Measurements from ENCODE around the gene A4GALT. TPM values are rescaled to one million over a fixed set of nuclear protein-coding genes. Genes with fewer than 3 reads are reported as not detected.

A4GALT gene
- total RNA-seq, 2 experiments from 2014 or later = not detected

DNA sequence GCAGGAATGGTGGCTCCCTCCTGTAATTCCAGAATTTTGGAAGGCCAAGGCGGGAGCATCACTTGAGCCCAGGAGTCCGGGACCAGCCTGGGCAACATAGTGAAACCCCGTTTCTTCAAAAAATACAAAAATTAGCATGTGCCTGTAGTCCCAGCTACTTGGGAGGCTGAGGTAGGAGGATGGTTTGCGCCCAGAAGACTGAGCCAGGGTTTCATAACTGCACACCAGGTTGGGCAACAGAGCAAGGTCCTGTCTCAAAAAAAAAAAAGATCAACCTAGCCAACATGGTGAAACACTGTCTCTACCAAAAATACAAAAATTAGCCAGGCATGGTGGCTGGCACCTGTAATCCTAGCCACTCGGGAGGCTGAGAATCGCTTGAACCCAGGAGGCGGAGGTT, 6.4 kb downstream of the A4GALT start:
- ChIA-PET CTCF (no interaction called here), POLR2A (no interaction called here)
- Histone ChIP-seq H3K4me1 (ENCODE audit: insufficient read depth, low read length) (no peaks in the 10 kb centered on the region), H3K4me3 (ENCODE audit: low read length) (no peak overlapping the region), H3K9me3 (ENCODE audit: control insufficient read depth in 1 of 2, insufficient read depth in 1 of 2, low read length in 2 of 2) (peaks cover 7 to 10% of the 10 kb centered on the region in 2 experiments), H3K36me3 (ENCODE audit: insufficient read depth, low read length) (no peaks in the 10 kb centered on the region), H3K27ac (ENCODE audit: low read depth in 1 of 2, low read length in 2 of 2) (no peak overlapping the region), H3K27me3 (ENCODE audit: control insufficient read depth in 1 of 2, insufficient read depth in 2 of 2, low read length in 2 of 2) (peaks cover 19 to 32% of the 10 kb centered on the region in 2 experiments)
- Mint-ChIP-seq H3K36me3 (ENCODE audit: low read depth) (no peaks in the 10 kb centered on the region), H3K4me3 (no peak overlapping the region), H3K4me1 (ENCODE audit: low read depth) (peaks cover 4% of the 10 kb centered on the region), H3K9me3 (peaks cover 2% of the 10 kb centered on the region), H3K27me3 (peaks cover 73% of the 10 kb centered on the region), H3K27ac (no peak overlapping the region)
- TF ChIP-seq CTCF (IDR thresholded peaks at IDR 0.05) = no peak
- DNase-seq = no peak
- no peak for ATAC-seq (ENCODE audit: poor library complexity)
- intact Hi-C loops (cut with DNase I, micrococcal nuclease) = no loop called here

- H3K9me3 Mint-ChIP-seq = peaks cover 2% of the 10 kb centered on the region
- ChIA-PET CTCF (no interaction called here), POLR2A (no interaction called here)
- Histone ChIP-seq H3K4me3 (ENCODE audit: low read length) (no peak overlapping the region), H3K27ac (ENCODE audit: low read depth in 1 of 2, low read length in 2 of 2) (no peak overlapping the region), H3K36me3 (ENCODE audit: insufficient read depth, low read length) (no peaks in the 10 kb centered on the region), H3K27me3 (ENCODE audit: control insufficient read depth in 1 of 2, insufficient read depth in 2 of 2, low read length in 2 of 2) (peaks cover 7 to 16% of the 10 kb centered on the region in 2 experiments), H3K4me1 (ENCODE audit: insufficient read depth, low read length) (no peaks in the 10 kb centered on the region), H3K9me3 (ENCODE audit: control insufficient read depth in 1 of 2, insufficient read depth in 1 of 2, low read length in 2 of 2) (peaks cover 10 to 15% of the 10 kb centered on the region in 2 experiments)
- no peaks in the 10 kb centered on the region for H3K4me1 Mint-ChIP-seq (ENCODE audit: low read depth)
- DNase-seq = no peak
- no peak overlapping the region for H3K27ac Mint-ChIP-seq
- intact Hi-C loops (cut with DNase I, micrococcal nuclease) = no loop called here
- H3K4me3 Mint-ChIP-seq = no peak overlapping the region
- no peak for TF ChIP-seq CTCF (IDR thresholded peaks at IDR 0.05)
- H3K27me3 Mint-ChIP-seq = peaks cover 55% of the 10 kb centered on the region
- ATAC-seq (ENCODE audit: poor library complexity) = no peak
- no peaks in the 10 kb centered on the region for H3K36me3 Mint-ChIP-seq (ENCODE audit: low read depth)
These were observed 8.5 kb downstream of the A4GALT start for GRCh38 chr22:42711895-42712837.

GRCh38 chr22:42711281-42711731, 9.4 kb downstream of the A4GALT start:
- peaks cover 4 to 8% of the 10 kb centered on the region in 2 experiments for H3K27me3 ChIP-seq (ENCODE audit: control insufficient read depth in 1 of 2, insufficient read depth in 2 of 2, low read length in 2 of 2)
- peaks cover 46% of the 10 kb centered on the region for H3K27me3 Mint-ChIP-seq
- intact Hi-C loops (cut with DNase I, micrococcal nuclease) = no loop called here
- TF ChIP-seq CTCF (IDR thresholded peaks at IDR 0.05) = no peak
- H3K9me3 Mint-ChIP-seq = peaks cover 2% of the 10 kb centered on the region
- H3K4me1 ChIP-seq (ENCODE audit: insufficient read depth, low read length) = no peaks in the 10 kb centered on the region
- peaks cover 10 to 15% of the 10 kb centered on the region in 2 experiments for H3K9me3 ChIP-seq (ENCODE audit: control insufficient read depth in 1 of 2, insufficient read depth in 1 of 2, low read length in 2 of 2)
- ATAC-seq (ENCODE audit: poor library complexity) (no peak), DNase-seq (no peak)
- no peak overlapping the region for H3K4me3 ChIP-seq (ENCODE audit: low read length)
- no peak overlapping the region for H3K27ac ChIP-seq (ENCODE audit: low read depth in 1 of 2, low read length in 2 of 2)
- CTCF ChIA-PET = no interaction called here
- H3K27ac Mint-ChIP-seq = no peak overlapping the region
- H3K36me3 Mint-ChIP-seq (ENCODE audit: low read depth) = no peaks in the 10 kb centered on the region
- no peaks in the 10 kb centered on the region for H3K4me1 Mint-ChIP-seq (ENCODE audit: low read depth)
- H3K36me3 ChIP-seq (ENCODE audit: insufficient read depth, low read length) = no peaks in the 10 kb centered on the region
- POLR2A ChIA-PET = no interaction called here
- no peak overlapping the region for H3K4me3 Mint-ChIP-seq

All from CD4-positive, alpha-beta T cell (primary cell).